ENCODE measurements around the gene LRRC59. TPM values are rescaled to one million over a fixed set of nuclear protein-coding genes. Genes with fewer than 3 reads are reported as not detected.

Gene LRRC59
- total and polyA plus RNA-seq, 2 of the 13 experiments (the other 11 are each of a cell fraction or from before 2014, with no cell fraction given) = 87.3 to 222 TPM

- peak; percentile 38; the same call in 1 of the 2 replicates for TF ChIP-seq ZNF142 (CRISPR knock-in tag; IDR thresholded peaks at IDR 0.05)
- TF ChIP-seq THAP11 (CRISPR knock-in tag; IDR thresholded peaks at IDR 0.05) = peak; percentile 84
- peak; percentile 59; the same call in 1 of the 2 replicates for TF ChIP-seq UBTF (CRISPR knock-in tag; IDR thresholded peaks at IDR 0.05)
- no peak for TF ChIP-seq ZFP36 (IDR thresholded peaks at IDR 0.05; ENCODE audit: borderline replicate concordance, low read depth, low read length, partially characterized antibody)
- peak; percentile 91 for TF ChIP-seq HIC2 (CRISPR knock-in tag; IDR thresholded peaks at IDR 0.05; ENCODE audit: low read depth)
- TF ChIP-seq MBNL3 (CRISPR knock-in tag; conservative IDR thresholded peaks at IDR 0.05) = no peak
- TF ChIP-seq ATF5 (CRISPR knock-in tag; IDR thresholded peaks at IDR 0.05; ENCODE audit: low read depth) = peak; percentile 42; the same call in 1 of the 2 replicates
- TF ChIP-seq HDAC1 (CRISPR knock-in tag; IDR thresholded peaks at IDR 0.05) = peak; percentile 78; the same call in 1 of the 2 replicates
- no peak for TF ChIP-seq RBM39 (IDR thresholded peaks at IDR 0.05; ENCODE audit: low read depth, low read length, poor library complexity, severe bottlenecking)
- no peak for TF ChIP-seq SMARCC2 (IDR thresholded peaks at IDR 0.05)
- TF ChIP-seq ZNF567 (CRISPR knock-in tag; IDR thresholded peaks at IDR 0.05; ENCODE audit: borderline replicate concordance) = peak; percentile 50; the same call in 1 of the 2 replicates
- TF ChIP-seq ZNF607 (CRISPR knock-in tag; IDR thresholded peaks at IDR 0.05; ENCODE audit: borderline replicate concordance) = peak; percentile 78
- peak; percentile 88 for TF ChIP-seq NR2F6 (IDR thresholded peaks at IDR 0.05)
- peak; percentile 92 for TF ChIP-seq NR2F6 (CRISPR knock-in tag; IDR thresholded peaks at IDR 0.05)
- TF ChIP-seq HNF4A (CRISPR knock-in tag; IDR thresholded peaks at IDR 0.05) = peak; percentile 99
- TF ChIP-seq ZNF878 (CRISPR knock-in tag; IDR thresholded peaks at IDR 0.05) = no peak
- TF ChIP-seq, protein P1, sequence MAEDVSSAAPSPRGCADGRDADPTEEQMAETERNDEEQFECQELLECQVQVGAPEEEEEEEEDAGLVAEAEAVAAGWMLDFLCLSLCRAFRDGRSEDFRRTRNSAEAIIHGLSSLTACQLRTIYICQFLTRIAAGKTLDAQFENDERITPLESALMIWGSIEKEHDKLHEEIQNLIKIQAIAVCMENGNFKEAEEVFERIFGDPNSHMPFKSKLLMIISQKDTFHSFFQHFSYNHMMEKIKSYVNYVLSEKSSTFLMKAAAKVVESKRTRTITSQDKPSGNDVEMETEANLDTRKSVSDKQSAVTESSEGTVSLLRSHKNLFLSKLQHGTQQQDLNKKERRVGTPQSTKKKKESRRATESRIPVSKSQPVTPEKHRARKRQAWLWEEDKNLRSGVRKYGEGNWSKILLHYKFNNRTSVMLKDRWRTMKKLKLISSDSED (CRISPR knock-in tag; IDR thresholded peaks at IDR 0.05) = no peak
- no peak for TF ChIP-seq NBN (conservative IDR thresholded peaks at IDR 0.05)
These were observed 31.6 kb upstream of the LRRC59 start (continued) for GRCh38 chr17:50428831-50429424.

All from HepG2 (cell line).